ENCODE data around the gene ZNF185.

ZNF185 gene

GRCh38 chrX:152897222-152898131, at the start of gene ZNF185:
Gene ZNF185 (plus strand): TSS chrX:152898067. CDS start chrX:152914490, 16,423 bp downstream.
- peak; percentile 81 for DNase-seq (ENCODE audit: low spot score)

DNA sequence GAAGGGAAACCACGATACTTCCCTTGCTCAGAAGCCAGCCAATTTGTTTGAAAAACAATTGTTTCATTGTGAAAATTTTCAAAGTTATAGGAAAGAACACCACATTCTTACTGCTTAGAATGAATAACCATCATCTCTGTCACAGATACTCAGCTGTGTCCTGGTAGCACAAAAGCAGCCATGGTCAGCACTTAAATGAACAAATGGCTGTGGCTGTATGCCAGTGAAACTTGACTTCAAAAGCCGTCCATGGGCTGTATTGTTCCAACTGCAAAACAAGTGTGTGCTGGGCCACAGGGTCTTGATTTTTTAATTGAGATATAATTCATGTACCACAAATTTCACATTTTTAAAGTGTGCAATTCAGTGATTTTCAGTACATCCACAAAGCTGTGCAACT, 47.4 kb upstream of the ZNF185 start:
- DNase-seq (ENCODE audit: low spot score), result no peak

DNA sequence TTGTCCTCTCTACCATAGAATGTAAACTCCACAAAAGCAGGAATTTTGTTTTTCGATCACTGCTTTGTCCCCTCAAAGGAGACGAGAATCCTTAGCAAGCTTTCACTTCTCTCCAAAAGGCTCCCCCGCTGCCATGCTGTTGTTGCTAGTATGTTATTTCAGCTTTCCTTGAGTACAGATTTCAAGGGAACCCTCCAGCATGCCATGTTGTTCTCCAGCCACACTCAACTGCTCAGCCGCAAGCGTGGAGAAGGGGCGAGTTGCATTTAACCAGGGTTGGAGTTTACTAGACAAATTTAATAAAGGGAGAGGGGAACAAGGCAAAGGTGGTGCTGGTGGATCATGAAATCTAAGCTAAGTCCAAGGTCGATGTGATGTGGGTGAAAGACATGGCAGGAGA, 43.9 kb upstream of the ZNF185 start:
- DNase-seq (ENCODE audit: low spot score), result no peak

- no peak for DNase-seq (ENCODE audit: low spot score)
Observed at GRCh38 chrX:152861116-152861515, 36.8 kb upstream of the ZNF185 start.

DNA sequence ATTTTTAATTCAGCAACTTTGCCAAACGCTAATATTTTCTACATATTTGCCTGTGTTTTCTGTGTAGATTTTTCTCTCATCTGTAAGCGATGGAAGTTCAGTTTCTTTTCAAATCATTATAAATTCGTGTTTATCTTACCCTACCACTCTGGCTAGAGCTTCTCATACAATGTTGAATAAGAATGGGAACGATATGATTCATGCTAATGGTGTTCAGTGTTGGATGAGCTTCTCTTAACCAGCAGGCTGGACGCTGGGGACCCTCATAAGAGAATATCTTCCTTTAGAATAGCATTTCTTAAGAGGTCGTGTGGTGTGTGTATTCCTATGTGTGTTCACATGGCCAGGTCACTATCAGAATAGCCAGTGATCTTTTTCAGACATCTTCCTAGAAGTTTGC, 36.0 kb upstream of the ZNF185 start:
- no peak for DNase-seq (ENCODE audit: low spot score)

DNA sequence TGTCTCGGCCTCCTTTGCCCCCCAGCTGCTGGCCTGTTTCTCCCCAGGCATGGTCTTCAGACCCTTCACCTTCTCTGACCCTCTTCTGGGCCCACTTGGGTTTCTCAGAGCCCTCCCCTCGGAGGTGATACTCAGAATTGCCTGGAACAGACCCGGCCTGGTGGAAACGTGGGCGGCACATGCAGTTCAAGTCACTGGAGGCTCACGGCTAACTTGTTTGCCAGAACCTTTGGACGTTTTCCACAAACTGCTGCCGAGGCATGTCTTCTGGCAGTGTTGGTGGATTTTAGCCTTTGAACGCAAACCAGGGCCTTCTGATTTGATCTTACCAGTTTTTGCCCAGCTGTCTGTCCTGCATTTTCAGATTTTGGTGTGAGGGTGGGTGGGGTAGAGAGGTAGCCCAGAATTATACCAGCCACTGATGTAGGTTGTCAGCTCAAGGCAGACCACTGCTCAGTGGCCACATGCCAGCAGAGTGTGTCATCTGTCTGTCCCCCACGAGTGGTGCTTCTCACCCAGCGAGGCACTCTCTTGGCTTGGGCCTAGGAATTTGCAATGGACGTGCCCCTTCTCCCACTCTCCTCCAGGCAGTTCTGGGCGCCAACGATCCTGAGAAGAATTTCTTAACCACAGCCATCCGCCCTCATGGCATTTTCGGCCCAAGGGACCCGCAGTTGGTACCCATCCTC, 32.5 kb upstream of the ZNF185 start:
- no peak for DNase-seq (ENCODE audit: low spot score)

- no peak for DNase-seq (ENCODE audit: low spot score)
Observed at GRCh38 chrX:152866386-152866785, 31.5 kb upstream of the ZNF185 start.

DNA sequence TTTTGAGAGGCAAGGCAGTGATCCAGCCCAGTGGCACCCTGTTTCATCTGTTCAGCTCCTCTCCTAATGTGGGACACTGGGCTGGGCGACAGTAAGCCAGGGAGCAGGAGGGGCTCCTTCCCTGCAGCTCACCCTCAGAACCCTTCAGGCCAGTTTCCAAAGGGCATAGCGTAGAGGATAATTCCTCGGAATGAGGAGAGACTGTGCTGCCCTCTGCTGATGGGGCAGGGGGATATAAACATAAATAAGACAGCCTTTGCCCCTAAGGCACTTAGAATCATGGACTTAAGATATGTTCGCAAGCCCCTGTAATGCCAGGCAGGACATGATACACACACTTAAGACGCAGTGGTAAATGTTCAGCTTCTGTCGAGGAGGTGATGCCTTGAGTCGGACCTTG, 27.9 kb upstream of the ZNF185 start:
- DNase-seq (ENCODE audit: low spot score), result no peak

- DNase-seq (ENCODE audit: low spot score), result no peak
Observed at GRCh38 chrX:152871260-152871659, 26.6 kb upstream of the ZNF185 start.

GRCh38 chrX:152872522-152872921, 25.3 kb upstream of the ZNF185 start:
- DNase-seq (ENCODE audit: low spot score), result no peak

DNA sequence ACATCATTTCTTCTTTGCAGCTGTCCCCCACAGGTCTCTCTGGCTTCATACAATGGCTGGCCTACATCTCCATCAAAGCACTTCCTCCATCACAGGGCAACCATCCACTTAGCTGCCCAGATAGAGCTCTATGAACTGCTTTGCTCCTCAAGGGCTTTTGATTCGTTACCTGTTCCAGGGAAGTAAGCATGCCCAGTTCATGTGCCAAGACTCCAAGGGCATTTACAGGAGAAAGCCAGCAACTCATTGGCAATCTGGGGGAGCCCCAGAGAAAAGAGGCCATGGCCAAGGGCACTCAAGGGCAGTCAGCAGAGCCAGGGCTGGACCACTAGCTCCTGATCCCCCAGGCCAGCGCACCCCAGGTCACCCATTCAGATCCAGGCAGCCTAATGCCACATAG, 24.5 kb upstream of the ZNF185 start:
- DNase-seq (ENCODE audit: low spot score), result no peak

- no peak for DNase-seq (ENCODE audit: low spot score)
Observed at GRCh38 chrX:152876931-152877840, 20.7 kb upstream of the ZNF185 start.

DNA sequence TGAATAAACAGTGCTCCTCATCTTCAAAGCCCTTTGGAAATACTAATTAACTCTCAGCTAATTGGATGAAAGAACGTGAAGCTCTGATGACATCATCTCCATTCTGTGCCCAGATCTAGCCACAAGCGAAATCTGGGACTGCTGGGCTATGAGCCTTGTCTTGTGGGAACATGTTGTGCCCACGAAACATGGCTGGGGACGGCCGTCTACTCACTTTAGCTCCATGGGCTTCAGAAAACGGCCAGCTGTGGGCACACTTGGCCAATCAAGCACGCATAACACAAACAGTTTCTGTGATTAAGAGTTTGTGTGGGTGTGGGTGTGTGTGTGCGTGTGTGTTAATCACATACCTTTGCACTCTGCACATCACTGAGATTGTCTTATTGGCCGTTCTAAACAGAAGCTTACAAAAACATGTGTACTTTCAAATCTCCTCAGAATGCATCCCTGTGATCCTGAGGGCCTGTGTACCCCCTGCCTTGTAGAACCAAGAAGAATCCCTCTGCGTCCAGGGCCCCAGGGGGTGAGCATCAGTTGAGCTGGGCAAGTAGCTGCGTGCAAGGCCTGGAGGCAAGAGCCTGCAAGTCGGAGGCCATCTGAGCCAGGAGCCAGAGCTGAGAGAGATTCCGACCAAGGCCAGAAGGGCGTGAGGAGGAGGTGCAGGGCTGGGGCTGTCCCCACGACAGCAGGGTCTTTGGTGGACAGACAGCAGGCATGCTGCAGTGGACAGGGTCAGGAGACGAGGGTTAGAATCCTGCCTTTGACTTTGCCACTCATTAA, 18.7 kb upstream of the ZNF185 start:
- no peak for DNase-seq (ENCODE audit: low spot score)

GRCh38 chrX:152881289-152881688, 16.6 kb upstream of the ZNF185 start:
- DNase-seq (ENCODE audit: low spot score), result no peak

DNA sequence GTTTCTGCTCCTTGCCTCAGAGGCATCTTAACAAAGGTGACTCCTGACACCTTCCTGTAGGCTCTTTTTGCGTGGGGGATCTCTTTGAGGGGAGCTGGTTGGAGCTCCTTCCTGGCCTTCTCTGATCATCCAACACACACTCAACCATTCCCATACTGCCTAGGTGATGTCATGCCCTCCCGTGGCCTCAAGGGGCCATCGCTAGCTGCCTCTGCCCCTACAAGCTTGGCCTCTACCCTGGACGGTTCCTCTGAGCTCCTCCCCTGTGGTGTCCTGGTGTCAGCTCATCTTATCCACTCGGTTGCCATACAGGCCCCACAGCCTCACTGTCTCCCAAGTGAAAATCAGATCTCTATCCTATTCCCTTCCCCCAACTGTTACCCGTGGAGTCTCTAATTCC, 13.7 kb upstream of the ZNF185 start:
- DNase-seq (ENCODE audit: low spot score), result no peak

DNA sequence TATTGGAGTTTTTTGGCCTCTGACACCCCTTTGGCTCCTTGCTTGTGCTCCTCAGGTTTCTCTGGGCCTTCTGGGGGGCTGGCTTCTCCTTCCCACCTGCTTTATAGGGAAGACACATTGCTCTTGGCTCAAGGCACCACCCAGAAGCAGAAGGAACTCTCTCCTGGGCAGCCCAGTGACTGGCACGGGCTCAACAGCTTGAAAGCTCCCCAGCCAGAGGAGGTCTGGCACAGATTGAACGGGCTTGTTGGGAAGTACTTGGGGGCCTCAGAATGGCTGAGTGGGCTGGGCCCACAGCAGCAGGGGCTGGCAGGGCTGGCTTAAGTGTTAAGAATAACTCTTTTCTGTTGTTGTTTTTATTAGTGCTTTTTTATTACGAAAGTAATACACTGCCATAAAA, 11.2 kb upstream of the ZNF185 start:
- DNase-seq (ENCODE audit: low spot score), result no peak

DNA sequence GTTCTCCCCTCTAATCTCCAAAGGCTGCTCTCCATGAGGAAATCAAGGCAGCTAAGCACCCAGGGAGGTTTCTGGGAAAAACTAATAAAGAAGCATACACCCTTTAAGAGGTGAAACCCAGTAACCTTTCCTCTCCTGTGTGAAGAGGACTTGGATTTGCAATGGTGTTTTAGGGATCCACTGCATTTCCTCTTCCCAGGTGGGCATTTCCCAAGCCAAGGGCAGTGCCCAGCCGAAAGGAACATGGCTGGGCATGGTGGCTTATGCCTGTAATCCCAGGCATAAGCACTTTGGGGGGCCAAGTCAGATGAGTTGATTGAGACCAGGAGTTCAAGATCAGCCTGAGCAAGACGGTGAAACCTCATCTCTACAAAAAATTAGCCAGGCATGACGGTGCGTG, 5.4 kb upstream of the ZNF185 start:
- no peak for DNase-seq (ENCODE audit: low spot score)

- DNase-seq (ENCODE audit: low spot score), result no peak
Observed at GRCh38 chrX:152892999-152893891, 4.6 kb upstream of the ZNF185 start.

DNA sequence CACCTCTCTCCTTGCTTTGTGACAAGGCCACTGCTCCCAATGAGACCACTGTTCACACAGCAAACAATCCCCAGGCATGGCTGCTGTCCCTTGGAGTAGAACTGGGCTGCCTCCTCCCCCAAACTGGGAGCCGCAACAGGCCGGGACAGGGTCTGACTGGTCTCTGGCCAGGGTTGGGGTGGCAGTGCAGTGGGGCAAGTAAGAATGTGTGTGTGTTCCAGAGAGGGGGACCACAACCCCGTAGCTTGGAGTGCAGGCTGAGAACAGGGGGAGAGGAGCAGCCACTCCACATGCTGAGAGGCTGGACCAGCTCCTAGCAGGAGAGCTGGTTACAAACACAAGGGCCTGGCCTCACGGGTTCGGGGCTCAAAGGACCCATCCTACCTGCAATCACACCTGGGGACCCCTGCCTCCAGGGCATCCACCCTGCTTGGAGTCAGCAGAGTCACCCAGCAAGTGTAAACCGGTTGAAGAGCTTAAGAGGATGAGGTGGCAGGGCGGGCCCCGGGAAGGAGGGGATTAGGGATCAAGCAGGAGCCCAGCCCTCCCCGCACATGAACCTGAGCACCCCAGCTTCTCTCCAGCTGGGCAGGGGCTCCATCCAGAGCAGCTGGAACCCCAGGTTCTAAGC, 3.8 kb upstream of the ZNF185 start:
- DNase-seq (ENCODE audit: low spot score), result no peak

DNA sequence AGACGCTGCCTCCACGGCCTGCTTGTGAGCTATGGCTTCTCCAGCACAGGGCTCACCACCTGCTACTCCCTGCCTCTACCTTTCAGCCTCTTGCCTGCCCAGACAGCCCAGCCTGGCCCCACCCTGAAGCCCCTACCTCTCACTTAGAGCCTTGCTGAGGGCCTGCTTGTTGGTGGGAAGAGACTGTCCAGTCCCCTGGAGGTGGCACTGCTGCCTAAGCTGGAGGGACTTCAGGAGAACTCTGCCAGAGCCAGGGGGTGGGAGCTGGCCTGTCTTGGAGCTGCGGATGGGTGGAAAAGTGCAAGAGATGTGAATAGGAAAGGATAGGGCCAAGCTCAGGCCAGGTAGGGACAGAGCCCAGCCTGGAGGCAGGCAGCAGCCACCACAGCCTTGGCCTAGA, 2.7 kb upstream of the ZNF185 start:
- no peak for DNase-seq (ENCODE audit: low spot score)

Data from iPS-NIHi11 (cell line).